Measurements from ENCODE around the gene HSBP1. TPM values are rescaled to one million over a fixed set of nuclear protein-coding genes. Genes with fewer than 3 reads are reported as not detected.

Gene HSBP1
- total RNA-seq, 1 donor from 2014 or later: 87.6 TPM

GRCh38 chr16:83818276-83818675, 10.5 kb downstream of the HSBP1 start:
- H3K27ac ChIP-seq: no peak overlapping the region
- Mint-ChIP-seq H3K27me3 (ENCODE audit: insufficient read depth, low read depth) (peaks cover 8% of the 10 kb centered on the region), H3K36me3 (no peaks in the 10 kb centered on the region), H3K4me3 (no peak overlapping the region), H3K27ac (no peak overlapping the region), H3K4me1 (peaks cover 26% of the 10 kb centered on the region), H3K9me3 (no peaks in the 10 kb centered on the region)
- no peak for DNase-seq (ENCODE audit: low spot score)
- no peak overlapping the region for H3K4me3 ChIP-seq
- no peak overlapping the region for H2AFZ ChIP-seq (replicated peaks)
- H3K4me1 ChIP-seq: peaks cover 19% of the 10 kb centered on the region
- TF ChIP-seq EZH2 (IDR thresholded peaks at IDR 0.05): no peak
- no peak for TF ChIP-seq EZH2phosphoT487 (IDR thresholded peaks at IDR 0.05)
- TF ChIP-seq, protein P1, sequence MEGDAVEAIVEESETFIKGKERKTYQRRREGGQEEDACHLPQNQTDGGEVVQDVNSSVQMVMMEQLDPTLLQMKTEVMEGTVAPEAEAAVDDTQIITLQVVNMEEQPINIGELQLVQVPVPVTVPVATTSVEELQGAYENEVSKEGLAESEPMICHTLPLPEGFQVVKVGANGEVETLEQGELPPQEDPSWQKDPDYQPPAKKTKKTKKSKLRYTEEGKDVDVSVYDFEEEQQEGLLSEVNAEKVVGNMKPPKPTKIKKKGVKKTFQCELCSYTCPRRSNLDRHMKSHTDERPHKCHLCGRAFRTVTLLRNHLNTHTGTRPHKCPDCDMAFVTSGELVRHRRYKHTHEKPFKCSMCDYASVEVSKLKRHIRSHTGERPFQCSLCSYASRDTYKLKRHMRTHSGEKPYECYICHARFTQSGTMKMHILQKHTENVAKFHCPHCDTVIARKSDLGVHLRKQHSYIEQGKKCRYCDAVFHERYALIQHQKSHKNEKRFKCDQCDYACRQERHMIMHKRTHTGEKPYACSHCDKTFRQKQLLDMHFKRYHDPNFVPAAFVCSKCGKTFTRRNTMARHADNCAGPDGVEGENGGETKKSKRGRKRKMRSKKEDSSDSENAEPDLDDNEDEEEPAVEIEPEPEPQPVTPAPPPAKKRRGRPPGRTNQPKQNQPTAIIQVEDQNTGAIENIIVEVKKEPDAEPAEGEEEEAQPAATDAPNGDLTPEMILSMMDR (IDR thresholded peaks at IDR 0.05): no peak
- H3K36me3 ChIP-seq: no peaks in the 10 kb centered on the region
- no peak overlapping the region for H3K4me2 ChIP-seq
- no peaks in the 10 kb centered on the region for H4K20me1 ChIP-seq (ENCODE audit: low read depth)
- H3K9ac ChIP-seq: no peak overlapping the region
- no peaks in the 10 kb centered on the region for H3K9me3 ChIP-seq (ENCODE audit: low read depth)
- peaks cover 17% of the 10 kb centered on the region for H3F3A ChIP-seq (ENCODE audit: low read depth)
- no peaks in the 10 kb centered on the region for H3K79me2 ChIP-seq (ENCODE audit: low read depth)
- H3K27me3 ChIP-seq: no peaks in the 10 kb centered on the region

DNA sequence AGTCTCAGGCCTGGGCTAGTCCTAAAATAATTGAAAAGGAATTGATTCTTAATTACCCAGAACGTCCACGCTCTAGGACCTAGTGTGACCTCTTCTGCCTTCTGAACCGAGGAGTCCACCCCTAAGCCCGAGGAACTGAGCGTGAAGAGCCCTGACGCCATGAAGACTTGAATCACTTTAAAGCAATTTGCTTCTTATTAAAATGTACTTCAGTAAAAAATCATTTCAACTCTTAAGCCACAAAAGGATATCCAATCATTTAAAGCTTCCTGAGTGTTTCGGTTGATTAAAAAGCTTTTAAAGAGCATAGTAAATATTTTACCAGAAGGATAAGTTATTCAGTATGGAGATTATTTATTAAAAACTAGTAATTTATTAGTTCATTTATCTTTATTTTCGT, 11.6 kb downstream of the HSBP1 start:
- H3K79me2 ChIP-seq (ENCODE audit: low read depth): no peaks in the 10 kb centered on the region
- peaks cover 8% of the 10 kb centered on the region for H3K27me3 Mint-ChIP-seq (ENCODE audit: insufficient read depth, low read depth)
- no peak overlapping the region for H3K4me2 ChIP-seq
- H3K9ac ChIP-seq: no peak overlapping the region
- H3K27ac ChIP-seq: no peak overlapping the region
- no peak overlapping the region for H3K4me3 ChIP-seq
- H3K4me1 ChIP-seq: peaks cover 8% of the 10 kb centered on the region
- no peak overlapping the region for H3K4me3 Mint-ChIP-seq
- no peaks in the 10 kb centered on the region for H3K9me3 ChIP-seq (ENCODE audit: low read depth)
- H3F3A ChIP-seq (ENCODE audit: low read depth): peaks cover 7% of the 10 kb centered on the region
- H2AFZ ChIP-seq (replicated peaks): no peak overlapping the region
- TF ChIP-seq EZH2phosphoT487 (IDR thresholded peaks at IDR 0.05) (no peak), EZH2 (IDR thresholded peaks at IDR 0.05) (no peak)
- TF ChIP-seq, protein P1 (IDR thresholded peaks at IDR 0.05): no peak
- peaks cover 15% of the 10 kb centered on the region for H3K4me1 Mint-ChIP-seq
- H3K36me3 ChIP-seq: no peaks in the 10 kb centered on the region
- no peaks in the 10 kb centered on the region for H3K36me3 Mint-ChIP-seq
- no peaks in the 10 kb centered on the region for H3K27me3 ChIP-seq
- no peaks in the 10 kb centered on the region for H3K9me3 Mint-ChIP-seq
- no peak for DNase-seq (ENCODE audit: low spot score)
- no peaks in the 10 kb centered on the region for H4K20me1 ChIP-seq (ENCODE audit: low read depth)
- H3K27ac Mint-ChIP-seq: no peak overlapping the region

- Histone ChIP-seq H3K4me3 (no peak overlapping the region), H2AFZ (replicated peaks) (no peak overlapping the region), H3K79me2 (ENCODE audit: low read depth) (no peaks in the 10 kb centered on the region), H3K4me1 (no peaks in the 10 kb centered on the region), H3K36me3 (no peaks in the 10 kb centered on the region), H3K4me2 (no peak overlapping the region), H3F3A (ENCODE audit: low read depth) (no peaks in the 10 kb centered on the region), H3K9me3 (ENCODE audit: low read depth) (no peaks in the 10 kb centered on the region), H3K9ac (no peak overlapping the region), H3K27me3 (no peaks in the 10 kb centered on the region), H3K27ac (no peak overlapping the region), H4K20me1 (ENCODE audit: low read depth) (no peaks in the 10 kb centered on the region)
- no peak for TF ChIP-seq EZH2phosphoT487 (IDR thresholded peaks at IDR 0.05)
- TF ChIP-seq, protein P1 (IDR thresholded peaks at IDR 0.05): peak; percentile 97
- no peaks in the 10 kb centered on the region for H3K36me3 Mint-ChIP-seq
- H3K27me3 Mint-ChIP-seq (ENCODE audit: insufficient read depth, low read depth): peaks cover 22% of the 10 kb centered on the region
- DNase-seq (ENCODE audit: low spot score): peak; percentile 86
- no peaks in the 10 kb centered on the region for H3K9me3 Mint-ChIP-seq
- H3K4me1 Mint-ChIP-seq: peaks cover 11% of the 10 kb centered on the region
- H3K27ac Mint-ChIP-seq: peak overlapping the region; percentile 19
- peak overlapping the region; percentile 24 for H3K4me3 Mint-ChIP-seq
Measured at GRCh38 chr16:83826146-83826913, 18.6 kb downstream of the HSBP1 start.

All from neural progenitor cell (in vitro differentiated cells).